HepG2 (cell line): ENCODE results near the gene MED19. TPM values are rescaled to one million over a fixed set of nuclear protein-coding genes. Genes with fewer than 3 reads are reported as not detected.

ENCODE experiments used
- AKAP8 ChIP-seq: sonication (generic); formaldehyde crosslinking; IDR thresholded peaks from 2 replicates; pipeline ENCODE4 v1.5.1; 2020; ENCODE audit warnings: mild to moderate bottlenecking, missing genetic modification reagents
- HIVEP1 ChIP-seq: sonication (generic); formaldehyde crosslinking; IDR thresholded peaks from 2 replicates; pipeline ENCODE4 v1.4.0; 2020; ENCODE audit warnings: mild to moderate bottlenecking, missing genetic modification reagents
- LCORL ChIP-seq, 2 experiments: fragments of 450-650 bp in 1 of 2; sonication (generic) in 1 of 2; formaldehyde crosslinking in 1 of 2; IDR thresholded peaks; 2 replicates each; pipeline versions ENCODE4 v1.5.0 to v1.6.1; 2017 to 2020; ENCODE audit warnings: antibody characterized with exemption in 1 of 2, missing genetic modification reagents in 1 of 2
- PCBP1 ChIP-seq: fragments of 200-400 bp; formaldehyde crosslinking; IDR thresholded peaks from 2 replicates; pipeline ENCODE4 v1.6.1; 2017; ENCODE audit warnings: mild to moderate bottlenecking, low read depth, low read length, borderline replicate concordance
- PRPF4 ChIP-seq: fragments of 200-400 bp; formaldehyde crosslinking; IDR thresholded peaks from 2 replicates; pipeline ENCODE4 v1.6.1; 2016; ENCODE audit warnings: low read length, low read depth; ENCODE audit not compliant: poor library complexity, severe bottlenecking
- RBFOX2 ChIP-seq: fragments of 200-400 bp; formaldehyde crosslinking; IDR thresholded peaks from 2 replicates; pipeline ENCODE4 v1.6.1; 2017; ENCODE audit warnings: low read depth, mild to moderate bottlenecking, low read length
- SKI ChIP-seq: fragments of 450-650 bp; IDR thresholded peaks from one replicate; pipeline ENCODE4 v1.6.1; 2018; ENCODE audit warnings: mild to moderate bottlenecking; ENCODE audit not compliant: partially characterized antibody
- SRSF1 ChIP-seq: fragments of 200-400 bp; formaldehyde crosslinking; optimal IDR thresholded peaks from 2 replicates; pipeline ENCODE3; 2017; ENCODE audit warnings: mild to moderate bottlenecking, low read depth, low read length, moderate library complexity
- SRSF9 ChIP-seq: fragments of 200-400 bp; formaldehyde crosslinking; IDR thresholded peaks from 2 replicates; pipeline ENCODE4 v1.6.1; 2018; ENCODE audit warnings: borderline replicate concordance, mild to moderate bottlenecking, low read depth, low read length; ENCODE audit not compliant: insufficient read depth, poor library complexity, severe bottlenecking
- THYN1 ChIP-seq: sonication (generic); formaldehyde crosslinking; IDR thresholded peaks from 2 replicates; pipeline ENCODE4 v1.8.1; 2023; ENCODE audit warnings: low read depth, mild to moderate bottlenecking, moderate library complexity, missing genetic modification reagents, borderline replicate concordance
- ZMYM2 ChIP-seq: sonication (generic); formaldehyde crosslinking; IDR thresholded peaks from 2 replicates; pipeline ENCODE4 v1.8.0; 2022; ENCODE audit warnings: mild to moderate bottlenecking, missing genetic modification reagents
- ZNF235 ChIP-seq: sonication (generic); formaldehyde crosslinking; IDR thresholded peaks from 2 replicates; pipeline ENCODE4 v1.8.1; 2023; ENCODE audit warnings: mild to moderate bottlenecking, missing genetic modification reagents, borderline replicate concordance
- ZNF460 ChIP-seq: sonication (generic); formaldehyde crosslinking; IDR thresholded peaks from 2 replicates; pipeline ENCODE4 v1.5.1; 2020; ENCODE audit warnings: missing genetic modification reagents, mild to moderate bottlenecking, borderline replicate concordance
- ZNF775 ChIP-seq: sonication (generic); formaldehyde crosslinking; IDR thresholded peaks from 2 replicates; pipeline ENCODE4 v1.4.0; 2020; ENCODE audit warnings: missing genetic modification reagents, mild to moderate bottlenecking, moderate library complexity, borderline replicate concordance
- ZNF781 ChIP-seq: sonication (generic); formaldehyde crosslinking; IDR thresholded peaks from 2 replicates; pipeline ENCODE4 v1.5.1; 2020; ENCODE audit warnings: borderline replicate concordance, mild to moderate bottlenecking, missing genetic modification reagents; ENCODE audit errors: not compliant biosample characterization
- polyA plus RNA-seq, 8 experiments: library from polyadenylated mRNA; depleted of rRNA in 3 of 8; stranded (reverse) in 7 of 8; unstranded in 1 of 8; fragments of >200 nt; fragmentation: Illumina TruSeq in 4 of 8; extraction: Trizol in 4 of 8; gene quantifications; 2 replicates each; pipeline versions ENCODE4 v1.2.1 to v1.2.3, GENCODE V29; 2011 to 2016; ENCODE audit warnings: low read depth in 4 of 8, missing spikeins in 1 of 8, mixed read lengths in 1 of 8; ENCODE audit not compliant: insufficient read depth in 1 of 8
- total RNA-seq, 5 experiments: library from RNA; depleted of rRNA; stranded (reverse); fragments of >200 nt; fragmentation: Illumina TruSeq; extraction: Trizol; gene quantifications; 2 replicates each; pipeline ENCODE4 v1.2.3, GENCODE V29; 2016; ENCODE audit warnings: low read depth in 1 of 5
- TF ChIP-seq, protein P1 (sequence below): sonication (generic); formaldehyde crosslinking; IDR thresholded peaks from 2 replicates; pipeline ENCODE4 v1.5.1; 2020; ENCODE audit warnings: missing genetic modification reagents, mild to moderate bottlenecking, borderline replicate concordance
- TF ChIP-seq, protein P2 (sequence below): IDR thresholded peaks from 2 replicates; pipeline ENCODE4 v1.6.1; 2018; ENCODE audit warnings: missing genetic modification reagents, mild to moderate bottlenecking, missing compliant biosample characterization
- TF ChIP-seq, protein P3 (sequence below): sonication (generic); formaldehyde crosslinking; IDR thresholded peaks from 2 replicates; pipeline ENCODE4 v1.9.0; 2021; ENCODE audit warnings: mild to moderate bottlenecking, missing genetic modification reagents

The MED19 gene
- total and polyA plus RNA-seq, 2 of the 13 experiments (the other 11 are each of a cell fraction or from before 2014, with no cell fraction given), result 12.9 to 13.8 TPM

DNA sequence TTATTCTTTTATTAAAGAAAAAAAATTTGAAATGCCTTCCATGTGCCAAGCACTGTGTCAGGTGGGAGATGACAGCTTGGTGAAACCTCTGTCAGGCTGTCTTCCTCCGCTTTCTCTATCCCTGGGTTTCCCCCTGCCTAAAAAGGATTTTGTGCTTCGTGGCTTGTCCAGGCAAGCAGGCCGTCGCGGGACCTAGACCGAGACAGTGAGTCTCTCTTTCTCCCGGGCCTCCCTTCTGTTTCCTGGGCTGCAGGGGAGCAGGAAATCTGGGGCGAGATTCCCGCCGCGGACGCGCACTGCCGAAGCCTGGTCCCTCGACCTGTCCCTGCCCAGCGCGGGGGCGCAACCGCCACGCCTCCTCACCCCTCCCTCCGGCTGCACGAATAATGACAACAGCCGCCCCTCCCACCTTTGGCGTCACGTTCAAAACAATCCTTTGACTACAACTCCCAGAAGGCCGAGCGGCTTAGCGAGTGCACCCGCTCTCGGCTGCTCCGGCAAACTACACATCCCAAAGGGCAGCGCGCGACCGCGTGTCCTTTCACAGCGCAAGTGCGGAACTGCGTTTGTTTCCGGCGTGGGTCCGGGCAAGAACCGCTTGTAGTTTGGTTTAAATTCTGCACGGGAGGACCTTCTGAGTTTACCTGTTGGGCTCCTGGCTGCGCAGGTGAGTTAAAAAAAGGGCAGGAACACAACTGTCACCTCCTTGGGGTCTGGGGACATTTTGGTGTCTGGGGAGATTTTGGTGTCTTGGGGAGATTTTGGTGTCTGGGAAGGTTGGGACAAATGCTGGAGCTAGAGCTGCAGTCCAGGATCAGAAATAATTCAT lies 54.6 kb downstream of the MED19 start, which contains the start of gene CLP1 (continued):
- TF ChIP-seq THYN1 (CRISPR knock-in tag) (peak; percentile 76; the same call in 1 of the 2 replicates), SRSF1 (peak; percentile 57), ZNF235 (no peak), ZMYM2 (no peak), PRPF4 (no peak), PCBP1 (peak; percentile 82; the same call in 1 of the 2 replicates), LCORL (IDR thresholded peaks at IDR 0.05) (no peak), LCORL (CRISPR knock-in tag; IDR thresholded peaks at IDR 0.05) (peak; percentile 77; the same call in 1 of the 2 replicates), AKAP8 (no peak), SKI (no peak), ZNF775 (CRISPR knock-in tag) (no peak), ZNF460 (no peak), HIVEP1 (0 out of 2 replicates have a peak, but pooled peaks have one; percentile 62), ZNF781 (peak; percentile 50), RBFOX2 (peak; percentile 64), SRSF9 (no peak)
- TF ChIP-seq, protein P1, sequence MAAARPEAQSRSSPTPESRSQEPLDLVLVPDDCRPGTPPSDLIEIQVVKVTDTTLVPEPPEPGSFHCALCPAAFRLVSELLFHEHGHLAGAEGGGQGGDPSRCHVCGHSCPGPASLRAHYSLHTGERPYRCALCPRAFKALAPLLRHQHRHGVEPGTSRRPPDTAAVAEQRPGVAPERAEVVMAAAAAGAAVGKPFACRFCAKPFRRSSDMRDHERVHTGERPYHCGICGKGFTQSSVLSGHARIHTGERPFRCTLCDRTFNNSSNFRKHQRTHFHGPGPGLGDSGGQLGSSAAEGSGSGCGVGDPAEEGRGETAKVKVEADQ (CRISPR knock-in tag), result peak; percentile 58; the same call in 1 of the 2 replicates
- TF ChIP-seq, protein P2, sequence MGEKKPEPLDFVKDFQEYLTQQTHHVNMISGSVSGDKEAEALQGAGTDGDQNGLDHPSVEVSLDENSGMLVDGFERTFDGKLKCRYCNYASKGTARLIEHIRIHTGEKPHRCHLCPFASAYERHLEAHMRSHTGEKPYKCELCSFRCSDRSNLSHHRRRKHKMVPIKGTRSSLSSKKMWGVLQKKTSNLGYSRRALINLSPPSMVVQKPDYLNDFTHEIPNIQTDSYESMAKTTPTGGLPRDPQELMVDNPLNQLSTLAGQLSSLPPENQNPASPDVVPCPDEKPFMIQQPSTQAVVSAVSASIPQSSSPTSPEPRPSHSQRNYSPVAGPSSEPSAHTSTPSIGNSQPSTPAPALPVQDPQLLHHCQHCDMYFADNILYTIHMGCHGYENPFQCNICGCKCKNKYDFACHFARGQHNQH (CRISPR knock-in tag), result peak; percentile 70; the same call in 1 of the 2 replicates
- TF ChIP-seq, protein P3, sequence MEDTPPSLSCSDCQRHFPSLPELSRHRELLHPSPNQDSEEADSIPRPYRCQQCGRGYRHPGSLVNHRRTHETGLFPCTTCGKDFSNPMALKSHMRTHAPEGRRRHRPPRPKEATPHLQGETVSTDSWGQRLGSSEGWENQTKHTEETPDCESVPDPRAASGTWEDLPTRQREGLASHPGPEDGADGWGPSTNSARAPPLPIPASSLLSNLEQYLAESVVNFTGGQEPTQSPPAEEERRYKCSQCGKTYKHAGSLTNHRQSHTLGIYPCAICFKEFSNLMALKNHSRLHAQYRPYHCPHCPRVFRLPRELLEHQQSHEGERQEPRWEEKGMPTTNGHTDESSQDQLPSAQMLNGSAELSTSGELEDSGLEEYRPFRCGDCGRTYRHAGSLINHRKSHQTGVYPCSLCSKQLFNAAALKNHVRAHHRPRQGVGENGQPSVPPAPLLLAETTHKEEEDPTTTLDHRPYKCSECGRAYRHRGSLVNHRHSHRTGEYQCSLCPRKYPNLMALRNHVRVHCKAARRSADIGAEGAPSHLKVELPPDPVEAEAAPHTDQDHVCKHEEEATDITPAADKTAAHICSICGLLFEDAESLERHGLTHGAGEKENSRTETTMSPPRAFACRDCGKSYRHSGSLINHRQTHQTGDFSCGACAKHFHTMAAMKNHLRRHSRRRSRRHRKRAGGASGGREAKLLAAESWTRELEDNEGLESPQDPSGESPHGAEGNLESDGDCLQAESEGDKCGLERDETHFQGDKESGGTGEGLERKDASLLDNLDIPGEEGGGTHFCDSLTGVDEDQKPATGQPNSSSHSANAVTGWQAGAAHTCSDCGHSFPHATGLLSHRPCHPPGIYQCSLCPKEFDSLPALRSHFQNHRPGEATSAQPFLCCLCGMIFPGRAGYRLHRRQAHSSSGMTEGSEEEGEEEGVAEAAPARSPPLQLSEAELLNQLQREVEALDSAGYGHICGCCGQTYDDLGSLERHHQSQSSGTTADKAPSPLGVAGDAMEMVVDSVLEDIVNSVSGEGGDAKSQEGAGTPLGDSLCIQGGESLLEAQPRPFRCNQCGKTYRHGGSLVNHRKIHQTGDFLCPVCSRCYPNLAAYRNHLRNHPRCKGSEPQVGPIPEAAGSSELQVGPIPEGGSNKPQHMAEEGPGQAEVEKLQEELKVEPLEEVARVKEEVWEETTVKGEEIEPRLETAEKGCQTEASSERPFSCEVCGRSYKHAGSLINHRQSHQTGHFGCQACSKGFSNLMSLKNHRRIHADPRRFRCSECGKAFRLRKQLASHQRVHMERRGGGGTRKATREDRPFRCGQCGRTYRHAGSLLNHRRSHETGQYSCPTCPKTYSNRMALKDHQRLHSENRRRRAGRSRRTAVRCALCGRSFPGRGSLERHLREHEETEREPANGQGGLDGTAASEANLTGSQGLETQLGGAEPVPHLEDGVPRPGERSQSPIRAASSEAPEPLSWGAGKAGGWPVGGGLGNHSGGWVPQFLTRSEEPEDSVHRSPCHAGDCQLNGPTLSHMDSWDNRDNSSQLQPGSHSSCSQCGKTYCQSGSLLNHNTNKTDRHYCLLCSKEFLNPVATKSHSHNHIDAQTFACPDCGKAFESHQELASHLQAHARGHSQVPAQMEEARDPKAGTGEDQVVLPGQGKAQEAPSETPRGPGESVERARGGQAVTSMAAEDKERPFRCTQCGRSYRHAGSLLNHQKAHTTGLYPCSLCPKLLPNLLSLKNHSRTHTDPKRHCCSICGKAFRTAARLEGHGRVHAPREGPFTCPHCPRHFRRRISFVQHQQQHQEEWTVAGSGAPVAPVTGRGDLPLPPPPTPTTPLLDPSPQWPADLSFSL (CRISPR knock-in tag), result no peak
